ENCODE results near the gene FOXO3.

- TF ChIP-seq CTCF (conservative IDR thresholded peaks at IDR 0.05 in 1 of 2, IDR thresholded peaks at IDR 0.05 in 1 of 2; ENCODE audit: low read depth in 1 of 2, low read length in 2 of 2) (no peak), EZH2 (IDR thresholded peaks at IDR 0.05; ENCODE audit: low read length, missing control alignments) (no peak)
Measured at GRCh38 chr6:108555399-108556052, 5.2 kb upstream of the FOXO3 start.
